GM18507 (cell line): ENCODE results near the gene MRPL27.

Experiments
- DNase-seq: peaks from one replicate; pipeline ENCODE4 v3.0.0; 2011; ENCODE audit warnings: low read depth; ENCODE audit not compliant: insufficient read length; ENCODE audit errors: extremely low spot score
- FAIRE-seq: peaks from 2 replicates; lab custom pipeline; 2011; peaks lifted over from hg19 to GRCh38; lab: Jason Lieb, UNC

MRPL27 gene

DNA sequence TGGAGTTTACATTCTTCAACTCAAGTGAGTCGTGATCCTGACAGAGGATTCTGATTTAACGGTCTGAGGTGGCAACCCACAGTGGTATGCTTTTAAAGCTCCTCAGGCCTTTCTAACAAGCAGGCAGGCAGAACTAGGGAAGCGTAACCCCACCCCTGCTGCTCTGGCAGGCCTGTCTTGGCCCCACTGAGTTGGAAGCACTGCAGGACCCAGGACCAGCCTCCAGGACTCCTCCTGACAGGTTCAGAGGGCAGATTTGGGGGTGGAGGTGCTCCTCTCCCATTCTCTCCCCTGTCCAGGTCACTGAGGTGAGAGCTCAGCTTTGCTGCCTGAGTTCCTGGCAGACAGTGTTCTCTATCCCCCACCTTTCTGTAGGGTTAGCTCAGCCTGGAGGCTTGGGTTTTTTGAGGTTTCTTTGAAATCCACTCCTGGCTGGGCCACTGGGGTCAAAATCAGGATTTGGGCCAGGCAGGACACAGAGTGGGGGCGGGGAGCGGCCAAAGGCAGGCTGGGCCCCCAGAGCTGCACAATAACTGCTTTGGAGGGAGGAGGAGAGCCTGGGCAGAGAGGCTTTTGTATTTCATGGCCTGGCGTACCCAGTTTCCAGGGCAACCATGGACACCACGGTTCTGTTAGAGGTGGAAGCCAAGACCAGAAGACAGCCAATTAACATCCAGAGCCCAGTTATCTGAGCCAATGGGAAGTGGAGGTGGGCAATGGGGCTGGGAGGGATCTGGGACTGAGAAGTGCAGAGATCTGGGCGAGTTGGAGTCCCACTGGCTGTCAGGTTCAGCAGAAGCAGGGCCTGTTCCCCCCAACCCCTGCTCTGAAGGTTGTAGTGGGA, 9.5 kb downstream of the MRPL27 start:
- FAIRE-seq (no peak), DNase-seq (no peak)

DNA sequence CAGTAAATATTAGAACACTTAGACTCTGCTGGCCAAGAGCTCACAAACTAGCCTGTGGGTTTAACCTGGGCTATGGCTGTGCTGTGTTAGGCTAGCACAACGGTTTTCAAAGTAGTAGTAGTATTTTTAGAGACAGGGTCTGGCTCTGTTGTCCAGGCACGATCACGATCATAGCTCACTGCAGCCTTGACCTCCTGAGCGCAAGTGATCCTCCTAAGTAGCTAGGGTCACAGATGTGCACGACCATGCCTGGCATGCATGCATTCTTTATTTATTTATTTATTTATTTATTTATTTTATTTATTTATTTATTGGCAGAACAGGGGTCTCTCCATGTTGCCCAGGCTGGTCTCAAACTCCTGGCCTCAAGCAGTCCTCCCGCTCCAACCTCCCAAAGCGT, 10.3 kb downstream of the MRPL27 start:
- DNase-seq = no peak
- FAIRE-seq = no peak

DNA sequence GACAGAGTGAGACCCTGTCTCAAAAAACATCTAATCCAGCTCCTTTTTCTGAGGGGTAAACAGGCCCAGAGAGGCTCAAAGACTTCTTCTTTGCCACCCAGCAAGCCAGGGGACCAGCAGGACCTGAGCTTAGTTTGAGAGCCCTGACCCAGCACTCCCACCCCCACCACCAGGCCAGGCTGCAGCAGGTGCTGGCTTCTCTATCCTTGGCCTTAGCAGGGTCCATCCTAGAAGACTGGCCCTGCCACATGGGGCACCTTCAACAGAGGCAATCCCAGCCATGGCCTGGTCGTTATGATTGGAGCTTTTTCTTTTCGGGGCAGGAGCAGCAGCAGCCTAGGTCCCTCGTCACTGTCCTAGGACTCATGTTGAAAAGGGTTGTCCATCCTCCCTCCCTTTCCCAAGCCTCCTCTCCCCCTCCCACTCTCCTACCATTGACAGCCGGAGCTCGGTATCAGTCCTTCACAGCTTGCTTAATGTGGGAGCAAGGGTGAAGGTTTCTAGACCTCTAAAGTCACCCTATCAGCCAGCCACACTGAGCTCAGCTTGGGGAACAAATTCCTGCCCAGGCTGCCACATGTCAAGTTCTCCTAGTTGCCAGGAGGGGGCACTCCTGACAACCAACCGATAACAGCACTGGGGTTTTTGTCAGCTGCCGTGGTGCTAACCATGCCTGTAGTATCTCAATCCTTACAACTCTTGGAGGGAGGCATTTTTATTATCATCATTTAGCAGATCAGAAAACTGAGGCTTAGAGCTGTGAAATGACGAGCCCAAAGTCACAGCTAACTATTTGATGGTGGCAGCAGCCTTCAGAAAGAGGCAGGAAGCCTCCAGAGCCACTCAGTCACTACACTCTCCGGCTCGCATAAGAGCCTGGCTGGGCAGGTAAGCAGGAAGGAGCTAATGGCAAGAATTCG, 11.2 kb downstream of the MRPL27 start:
- peak; percentile 93 for FAIRE-seq
- peak; percentile 43 for DNase-seq

DNA sequence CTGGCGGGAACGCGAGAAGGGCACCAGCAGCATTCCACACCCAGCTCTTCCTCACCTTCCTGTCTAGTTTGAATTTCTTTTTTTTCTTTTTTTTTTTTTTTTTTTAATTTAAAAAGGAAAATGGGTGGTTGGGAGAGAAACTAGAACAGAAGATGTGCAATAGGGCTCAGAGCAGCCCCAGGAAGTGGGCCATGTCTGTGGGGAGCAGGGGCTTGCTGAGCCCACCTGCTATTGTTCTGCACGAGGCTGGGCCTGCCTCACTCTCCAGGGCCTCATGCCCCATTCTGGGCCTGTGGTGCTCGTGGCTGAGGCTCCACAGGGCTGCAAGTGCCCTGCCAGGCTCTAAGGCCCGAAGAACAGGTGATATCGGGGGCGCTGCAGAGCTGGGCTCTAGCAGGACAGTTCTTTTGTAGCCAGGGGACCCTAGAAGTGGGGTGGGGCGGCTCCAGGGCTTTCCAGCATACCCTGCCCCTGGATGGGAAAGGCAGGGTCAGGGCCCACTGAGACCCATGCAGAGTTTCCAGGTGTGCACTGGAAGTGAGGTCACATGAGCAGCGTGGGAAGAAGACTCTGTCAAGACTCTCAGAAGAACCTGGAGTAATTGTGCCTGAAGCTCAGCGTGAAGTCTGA, 12.4 kb downstream of the MRPL27 start:
- FAIRE-seq = no peak
- DNase-seq = no peak

DNA sequence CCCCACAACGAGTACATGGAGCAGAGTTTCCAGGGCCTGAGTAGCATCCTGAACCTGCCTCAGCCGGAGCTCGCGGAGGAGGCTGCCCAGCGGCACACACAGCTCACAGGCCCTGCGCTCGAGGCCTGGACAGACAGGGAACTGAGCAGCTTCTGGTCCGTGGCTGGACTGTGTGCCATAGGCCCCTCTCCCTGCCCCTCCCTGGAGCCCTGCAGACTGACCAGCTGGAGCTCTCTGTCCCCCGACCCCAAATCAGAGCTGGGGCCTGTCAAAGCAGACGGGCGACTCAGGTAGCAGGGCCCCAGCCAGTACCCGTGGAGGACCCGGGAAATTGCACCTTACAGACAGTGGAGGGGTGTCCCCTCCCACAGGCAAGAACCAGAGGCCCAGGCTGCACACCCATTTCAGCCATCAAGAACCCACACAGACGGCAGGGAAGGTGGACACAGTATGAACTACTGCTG, 13.0 kb downstream of the MRPL27 start:
- DNase-seq (no peak), FAIRE-seq (no peak)

DNA sequence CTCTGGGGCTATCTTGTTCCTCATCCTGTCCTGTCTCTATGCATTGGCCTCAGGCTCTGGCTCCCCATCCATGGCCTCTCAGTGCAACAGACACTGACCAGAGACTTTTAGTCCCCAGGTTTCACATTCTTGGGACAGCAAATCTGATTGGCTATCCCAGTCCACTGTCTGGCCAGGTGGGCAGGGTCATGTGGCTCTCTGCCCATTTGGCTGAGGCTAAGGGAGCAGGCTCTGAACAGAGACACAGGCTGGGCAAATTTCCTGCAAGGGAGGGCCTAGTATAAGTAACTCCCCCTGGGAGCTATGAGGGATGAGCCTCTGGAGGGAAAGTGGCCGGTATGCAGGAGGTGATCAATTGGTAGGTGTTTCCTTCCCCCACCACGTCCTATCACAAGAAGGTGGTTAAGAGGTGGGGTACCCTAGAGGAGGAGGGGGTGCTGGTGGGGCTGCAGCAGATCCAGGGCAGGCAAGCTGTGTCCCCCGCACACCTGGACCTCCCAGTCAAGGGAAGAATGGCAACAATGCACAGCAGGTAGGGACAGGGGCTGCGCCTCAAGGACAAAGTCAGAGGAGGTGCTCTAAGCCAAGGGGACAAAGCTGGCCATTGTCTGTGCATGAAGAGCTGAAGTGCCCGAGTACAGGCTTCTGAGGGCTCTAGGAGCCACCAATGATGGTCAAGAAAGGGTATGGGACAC, 13.8 kb downstream of the MRPL27 start:
- FAIRE-seq (no peak), DNase-seq (no peak)

DNA sequence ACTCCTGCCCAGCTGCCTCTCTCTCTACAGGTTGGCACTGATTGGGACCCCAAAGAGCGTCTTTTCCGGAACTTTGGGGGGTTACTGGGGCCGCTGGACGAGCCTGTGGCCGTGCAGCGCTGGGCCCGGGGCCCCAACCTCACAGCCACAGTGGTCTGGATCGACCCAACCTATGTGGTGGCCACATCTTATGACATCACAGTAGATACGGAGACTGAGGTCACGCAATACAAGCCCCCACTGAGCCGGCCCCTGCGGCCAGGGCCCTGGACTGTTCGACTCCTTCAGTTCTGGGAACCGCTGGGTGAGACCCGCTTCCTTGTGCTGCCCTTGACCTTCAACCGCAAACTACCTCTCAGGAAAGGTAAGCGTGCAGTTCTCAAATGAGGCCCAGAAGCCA, 14.8 kb downstream of the MRPL27 start:
- no peak for FAIRE-seq

DNA sequence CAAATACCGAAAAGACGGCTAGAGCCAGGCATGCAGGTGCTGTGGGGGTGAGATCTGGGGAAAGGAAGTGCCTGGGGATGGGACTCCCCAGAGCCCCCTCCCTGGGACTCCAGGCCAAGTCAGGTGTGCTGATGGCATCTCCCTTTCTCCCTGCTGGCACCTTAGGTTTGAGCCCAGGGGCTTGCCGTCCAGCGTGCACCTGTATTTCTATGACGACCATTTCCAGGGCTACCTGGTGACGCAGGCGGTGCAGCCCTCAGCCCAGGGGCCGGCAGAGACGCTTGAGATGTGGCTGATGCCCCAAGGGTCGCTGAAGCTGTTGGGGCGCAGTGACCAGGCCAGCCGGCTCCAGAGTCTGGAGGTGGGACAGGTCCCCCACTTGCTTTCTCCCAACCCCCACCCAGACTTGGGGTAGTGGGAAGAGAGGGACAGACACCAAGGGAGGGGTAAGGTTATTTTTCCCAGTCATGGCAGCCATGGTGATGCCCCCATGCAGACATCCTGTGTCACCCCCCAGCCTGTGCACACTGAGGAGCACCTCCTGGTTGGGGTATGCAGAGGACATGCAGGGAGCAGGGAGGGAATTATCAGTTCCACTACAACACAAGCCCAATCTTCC, 16.0 kb downstream of the MRPL27 start:
- DNase-seq (no peak), FAIRE-seq (no peak)

More for the DNA sequence above, 14.8 kb downstream of the MRPL27 start:
- no peak for DNase-seq

DNA sequence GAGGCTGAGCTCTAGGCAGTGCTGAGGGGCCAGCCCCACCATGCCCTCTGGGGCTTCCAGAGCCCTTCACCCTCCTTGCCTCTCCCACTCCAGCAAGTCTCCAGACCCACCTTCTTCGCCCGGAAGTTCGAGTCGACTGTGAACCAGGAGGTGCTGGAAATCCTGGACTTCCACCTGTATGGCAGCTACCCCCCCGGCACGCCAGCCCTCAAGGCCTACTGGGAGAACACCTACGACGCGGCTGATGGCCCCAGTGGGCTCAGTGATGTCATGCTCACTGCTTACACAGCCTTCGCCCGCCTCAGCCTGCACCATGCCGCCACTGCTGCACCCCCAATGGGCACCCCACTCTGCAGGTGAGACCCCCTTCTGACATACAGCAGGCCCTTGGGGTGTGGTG, 16.6 kb downstream of the MRPL27 start:
- DNase-seq = no peak
- no peak for FAIRE-seq

DNA sequence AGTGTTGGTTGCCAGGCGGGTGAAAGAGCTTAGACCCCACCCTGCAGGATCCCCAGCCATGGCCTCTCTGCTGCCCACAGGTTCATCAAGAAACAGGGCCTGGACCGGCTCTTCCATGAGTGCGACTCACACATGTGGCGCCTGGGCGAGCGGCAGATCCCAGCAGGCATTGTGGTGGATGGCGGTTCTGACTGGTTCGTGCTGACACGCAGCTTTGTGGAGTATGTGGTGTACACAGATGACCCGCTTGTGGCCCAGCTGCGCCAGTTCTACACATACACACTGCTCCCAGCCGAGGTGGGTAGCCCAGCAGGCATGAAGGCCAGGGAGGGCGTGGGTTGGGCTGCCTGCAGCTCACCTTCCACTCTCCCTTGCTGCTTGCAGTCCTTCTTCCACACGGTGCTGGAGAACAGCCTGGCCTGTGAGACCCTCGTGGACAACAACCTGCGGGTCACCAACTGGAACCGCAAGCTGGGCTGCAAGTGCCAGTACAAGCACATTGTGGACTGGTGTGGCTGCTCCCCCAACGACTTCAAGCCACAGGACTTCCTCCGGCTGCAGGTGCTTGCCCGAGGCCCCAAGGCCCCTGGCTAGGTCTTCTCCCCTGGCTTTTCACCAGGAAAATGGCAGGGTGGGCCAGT, 17.2 kb downstream of the MRPL27 start:
- DNase-seq (no peak), FAIRE-seq (no peak)

DNA sequence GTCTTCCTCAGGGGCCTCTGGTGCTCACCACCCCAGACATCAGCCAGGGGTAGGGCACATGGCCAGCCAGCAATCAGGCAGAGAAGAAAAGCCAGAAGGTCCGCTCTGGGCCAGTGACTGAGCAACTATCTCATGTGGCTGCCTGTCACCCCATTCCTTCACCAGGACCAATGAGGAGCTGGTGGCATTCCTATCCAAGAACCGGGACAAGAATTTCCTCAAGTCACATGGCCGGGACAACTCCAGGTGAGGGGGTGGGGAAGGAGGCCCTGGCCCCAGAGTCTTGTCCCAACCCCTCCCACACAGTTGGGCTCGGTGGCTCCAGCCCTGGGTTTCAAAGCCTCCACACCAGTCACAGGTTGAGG, 17.7 kb downstream of the MRPL27 start:
- DNase-seq = no peak
- no peak for FAIRE-seq

DNA sequence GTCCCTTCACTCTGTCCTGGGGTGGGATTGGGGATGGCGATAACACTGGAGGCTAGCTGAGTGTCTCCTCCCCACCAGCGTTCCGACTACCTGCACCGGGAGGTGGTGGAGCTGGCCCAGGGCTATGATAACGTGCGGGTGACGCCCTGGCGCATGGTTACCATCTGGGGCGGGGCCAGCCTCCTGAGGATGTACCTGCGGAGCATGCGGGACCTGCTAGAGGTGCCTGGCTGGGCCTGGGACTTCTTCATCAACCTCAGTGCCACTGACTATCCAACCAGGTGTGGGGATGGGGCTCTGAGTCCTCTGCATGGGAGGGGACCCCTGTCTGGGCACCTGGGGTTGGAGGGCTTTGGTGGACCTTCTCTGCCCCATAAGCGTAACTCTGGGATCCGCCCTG, 18.2 kb downstream of the MRPL27 start:
- FAIRE-seq (no peak), DNase-seq (no peak)

DNA sequence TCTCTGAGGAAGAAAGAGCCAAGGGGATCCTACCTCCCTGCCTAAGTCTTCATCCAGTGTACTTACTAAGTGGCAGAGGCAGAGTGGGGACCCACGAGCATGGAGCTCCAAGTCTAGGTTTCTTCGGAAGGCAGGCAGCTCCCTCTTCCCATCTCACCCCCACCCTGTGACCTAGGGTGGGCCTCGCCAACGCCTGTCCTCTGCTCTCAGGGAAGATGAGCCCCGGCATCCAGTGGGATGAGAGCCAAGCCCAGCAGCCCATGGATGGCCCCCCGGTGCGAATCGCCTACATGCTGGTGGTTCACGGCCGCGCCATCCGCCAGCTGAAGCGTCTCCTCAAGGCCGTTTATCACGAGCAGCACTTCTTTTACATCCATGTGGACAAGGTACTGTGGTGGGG, 18.8 kb downstream of the MRPL27 start:
- FAIRE-seq (no peak), DNase-seq (no peak)

DNA sequence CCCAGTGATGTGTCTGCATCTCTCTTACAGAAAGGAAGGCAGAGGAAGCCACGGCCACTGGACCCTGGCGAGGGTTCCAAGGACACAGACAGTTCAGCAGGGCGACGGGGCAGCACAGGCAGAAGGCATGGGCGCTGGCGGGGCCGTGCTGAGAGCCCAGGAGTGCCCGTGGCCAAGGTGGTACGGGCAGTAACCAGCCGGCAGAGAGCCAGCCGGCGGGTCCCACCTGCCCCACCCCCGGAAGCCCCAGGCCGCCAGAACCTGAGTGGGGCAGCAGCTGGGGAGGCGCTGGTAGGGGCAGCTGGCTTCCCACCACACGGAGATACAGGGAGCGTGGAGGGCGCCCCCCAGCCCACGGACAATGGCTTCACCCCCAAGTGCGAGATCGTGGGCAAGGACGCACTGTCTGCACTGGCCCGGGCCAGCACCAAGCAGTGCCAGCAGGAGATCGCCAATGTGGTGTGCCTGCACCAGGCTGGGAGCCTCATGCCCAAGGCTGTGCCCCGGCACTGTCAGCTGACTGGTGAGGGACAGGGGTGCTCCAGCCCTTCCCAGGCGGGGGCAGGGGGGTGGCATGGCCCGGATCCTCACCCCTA, 19.3 kb downstream of the MRPL27 start:
- DNase-seq (no peak), FAIRE-seq (no peak)

DNA sequence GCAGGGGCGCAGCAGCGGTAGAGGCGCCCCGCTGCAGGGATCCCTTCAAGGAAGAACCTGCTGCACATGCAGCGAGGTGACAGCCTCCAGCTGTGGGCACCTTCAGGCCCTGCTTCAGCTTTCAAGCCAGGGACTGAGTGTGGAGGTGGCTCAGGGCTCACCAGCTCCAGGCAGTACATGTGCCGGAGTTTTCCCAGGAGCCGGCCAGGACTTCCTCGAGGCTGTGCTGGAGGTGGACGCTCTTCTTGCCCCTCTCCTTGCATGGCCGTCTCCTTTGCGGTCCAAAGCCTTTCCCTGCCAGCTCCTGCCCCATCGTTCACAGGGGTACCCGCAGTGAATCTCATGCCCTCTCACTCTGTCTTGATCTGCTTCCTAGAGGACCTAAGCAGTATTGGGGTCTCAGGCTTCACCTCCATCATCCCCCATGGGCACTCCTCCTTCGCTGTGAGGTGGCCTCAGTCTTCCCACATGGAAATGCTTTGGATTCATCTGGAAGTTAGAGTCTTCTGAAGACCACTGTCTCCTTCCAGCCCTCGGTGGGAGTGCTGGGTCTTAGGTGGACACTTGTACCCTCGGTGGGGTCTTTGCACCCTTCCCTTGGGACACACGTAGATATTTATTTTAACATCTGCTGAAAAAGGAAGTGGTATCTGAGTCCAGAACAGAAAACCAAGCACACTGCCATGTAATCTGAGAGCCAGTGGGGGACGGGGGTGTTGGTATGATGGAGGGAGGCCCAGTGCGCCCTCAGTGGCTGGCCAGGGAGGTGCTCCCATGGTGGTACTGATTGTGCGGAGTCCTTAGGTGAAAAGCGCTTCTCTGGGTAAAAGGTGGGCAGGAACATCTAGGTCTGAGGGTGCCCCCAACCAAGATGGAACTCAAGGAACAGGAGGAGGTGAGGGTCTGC, 20.0 kb downstream of the MRPL27 start:
- no peak for FAIRE-seq
- no peak for DNase-seq

DNA sequence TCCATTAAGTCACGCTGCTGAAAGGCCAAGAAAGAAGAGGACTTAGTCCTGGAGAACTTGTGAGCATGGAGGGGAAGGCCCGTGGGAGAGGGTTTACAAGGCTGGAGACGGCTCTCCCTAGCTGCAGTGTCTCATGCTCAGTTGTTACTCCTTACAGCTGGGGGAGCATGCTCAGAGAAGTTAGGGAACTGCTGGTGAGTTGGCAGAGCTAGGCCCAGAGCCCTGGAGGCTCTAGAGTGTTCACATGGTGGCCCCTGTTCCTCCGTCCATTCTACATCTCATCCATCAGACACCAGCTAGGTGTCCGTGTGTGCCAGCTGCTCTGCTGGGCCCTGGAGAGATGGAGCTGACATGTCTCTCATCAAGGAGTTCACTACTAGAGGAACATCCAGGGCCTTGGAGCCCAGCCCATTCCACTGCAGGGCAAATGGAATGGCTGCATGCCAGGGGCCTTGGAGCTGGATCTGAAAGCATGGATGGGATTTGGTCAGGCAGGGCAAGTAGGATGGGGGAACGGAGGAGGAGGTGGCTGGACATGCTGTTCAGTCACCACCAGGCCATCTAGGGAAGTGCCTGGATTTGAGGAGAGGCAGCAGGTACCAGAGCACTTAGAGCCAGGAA, 20.8 kb downstream of the MRPL27 start:
- no peak for FAIRE-seq
- no peak for DNase-seq

DNA sequence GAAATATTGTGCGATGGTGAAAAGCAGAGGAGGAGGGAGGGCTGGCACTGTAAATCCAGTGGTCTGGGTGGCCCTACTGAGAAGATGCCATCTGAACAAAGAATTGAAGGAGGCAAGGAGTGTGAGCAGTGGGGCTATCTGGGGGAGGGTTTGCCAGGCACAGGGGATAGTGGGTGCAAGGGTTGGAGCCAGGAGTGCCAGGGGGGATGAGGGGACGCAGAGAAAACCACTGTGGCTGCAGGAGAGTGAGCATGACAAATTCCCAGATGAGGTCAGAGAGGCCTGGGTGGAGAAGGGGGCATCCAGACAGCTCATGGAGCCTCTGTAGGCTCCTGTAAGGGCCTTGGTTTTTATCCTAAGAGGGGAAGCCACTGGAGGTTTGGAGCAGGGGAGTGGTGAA, 22.3 kb downstream of the MRPL27 start:
- FAIRE-seq (no peak), DNase-seq (no peak)
